K562 (cell line): Measurements from ENCODE around the gene KDF1. TPM values are rescaled to one million over a fixed set of nuclear protein-coding genes. Genes with fewer than 3 reads are reported as not detected.

Source experiments
- ATAC-seq: fragments of 200-7000 bp; cut with Tn5 transposase; 3 replicates; pipeline ENCODE4 v1.9.1; 2020; ENCODE audit warnings: moderate library complexity
- BruUV-seq: library from RNA; stranded (reverse); fragments of 400-500 nt; replicated peaks from 2 replicates; lab custom pipeline; 2021; lab: Mats Ljungman, UMichigan
- CTCF ChIA-PET: fragments of 300-600 bp; formaldehyde crosslinking; extraction: SDS; loops from one replicate; lab custom pipeline; 2021; ENCODE audit warnings: low intra/inter-chr PET ratio; lab: Yijun Ruan, JAX
- POLR2A ChIA-PET: fragments of 300-600, 350-650 bp; sonication (Branson Sonifier 250); formaldehyde crosslinking; extraction: SDS; loops from one replicate; lab custom pipeline; 2021; ENCODE audit warnings: antibody characterized with exemption, inconsistent platforms; lab: Yijun Ruan, JAX
- DNase-seq, 4 experiments: peaks; one replicate each; pipeline versions ENCODE4 v3.0.0 to v3.0.0-alpha.2; 2011 to 2018; ENCODE audit warnings: low spot score in 3 of 4, mixed read lengths in 3 of 4; ENCODE audit errors: extremely low read depth in 1 of 4
- FAIRE-seq: peaks from 2 replicates; lab custom pipeline; 2011; peaks lifted over from hg19 to GRCh38; lab: Jason Lieb, UNC
- H2AFZ ChIP-seq: 2 replicates; pipeline ENCODE4 v1.6.0; 2011; ENCODE audit warnings: low read depth, low read length, control low read depth, inconsistent platforms
- H3K27ac ChIP-seq: fragments of 200-600 bp; 3 replicates; pipeline ENCODE4 v1.8.0; 2011; ENCODE audit warnings: low read depth, mild to moderate bottlenecking, control low read depth, inconsistent platforms, low read length, moderate library complexity, mixed read lengths; ENCODE audit errors: extremely low read depth
- H3K27me3 ChIP-seq, 2 experiments: fragments of 300-600 bp in 1 of 2; 2 replicates in 1 of 2; 3 replicates in 1 of 2; pipeline versions ENCODE4 v1.6.0 to v1.8.0; 2011; ENCODE audit warnings: inconsistent platforms in 2 of 2, low read length in 2 of 2, mild to moderate bottlenecking in 1 of 2, mixed read lengths in 1 of 2, moderate library complexity in 1 of 2; ENCODE audit not compliant: control insufficient read depth in 2 of 2, insufficient read depth in 2 of 2
- H3K36me3 ChIP-seq: fragments of 300-600 bp; 3 replicates; pipeline ENCODE4 v1.8.0; 2011; ENCODE audit warnings: mild to moderate bottlenecking, low read length, inconsistent platforms; ENCODE audit not compliant: control insufficient read depth, insufficient read depth
- H3K4me1 ChIP-seq, 2 experiments: fragments of 200-600 bp in 1 of 2; replicated peaks in 1 of 2; 2 replicates in 1 of 2; 3 replicates in 1 of 2; pipeline versions ENCODE4 v1.5.1 to v1.8.0; 2011; ENCODE audit warnings: inconsistent platforms in 2 of 2, low read length in 2 of 2, mild to moderate bottlenecking in 1 of 2, mixed read lengths in 1 of 2, moderate library complexity in 1 of 2; ENCODE audit not compliant: control insufficient read depth in 2 of 2, insufficient read depth in 2 of 2
- H3K4me2 ChIP-seq: 2 replicates; pipeline ENCODE4 v1.6.1; 2011; ENCODE audit warnings: low read length, control low read depth, inconsistent platforms, mixed read lengths; ENCODE audit not compliant: insufficient read depth
- H3K4me3 ChIP-seq: fragments of 200-600 bp; sonication (generic), shearing (Covaris generic); 2 replicates; pipeline ENCODE4 v1.5.1; 2016; ENCODE audit warnings: control low read depth, inconsistent platforms
- H3K79me2 ChIP-seq: fragments of 200-600 bp; 3 replicates; pipeline ENCODE4 v1.8.0; 2011; ENCODE audit warnings: low read length, inconsistent platforms; ENCODE audit not compliant: control insufficient read depth, insufficient read depth
- H3K9ac ChIP-seq, 2 experiments: 2 replicates each; pipeline versions ENCODE4 v1.6.0 to v1.6.1; 2011; ENCODE audit warnings: low read depth in 2 of 2, low read length in 2 of 2, control low read depth in 1 of 2, inconsistent platforms in 1 of 2, mild to moderate bottlenecking in 1 of 2, mixed read lengths in 1 of 2; ENCODE audit not compliant: insufficient read depth in 1 of 2
- H3K9me1 ChIP-seq: one replicate; pipeline ENCODE4 v1.6.0; 2011; ENCODE audit warnings: inconsistent platforms, mild to moderate bottlenecking, low read length, moderate library complexity; ENCODE audit not compliant: control insufficient read depth, insufficient read depth
- H3K9me3 ChIP-seq: replicated peaks from 2 replicates; pipeline ENCODE4 v1.5.1; 2011; ENCODE audit warnings: low read depth, low read length, inconsistent platforms; ENCODE audit not compliant: control insufficient read depth, insufficient read depth
- H4K20me1 ChIP-seq: replicated peaks from 2 replicates; pipeline ENCODE4 v1.6.1; 2011; ENCODE audit warnings: low read length, inconsistent platforms, mixed read lengths; ENCODE audit not compliant: control insufficient read depth, insufficient read depth
- ZBTB33 ChIP-seq: sonication (generic); formaldehyde crosslinking; IDR thresholded peaks from 2 replicates; pipeline ENCODE4 v1.8.1; 2023; ENCODE audit warnings: mild to moderate bottlenecking, missing genetic modification reagents
- ZNF79 ChIP-seq: fragments of 250-450 bp; sonication (Bioruptor Pico); IDR thresholded peaks from 2 replicates; pipeline ENCODE4 v1.4.0; 2020; ENCODE audit warnings: low read depth, mild to moderate bottlenecking, moderate library complexity
- WGBS: fragments of 100-300 bp; shearing (Covaris generic); methylation state at CpG from one replicate; pipeline ENCODE4 v1.1.6; 2016; ENCODE audit warnings: low coverage, mixed read lengths; ENCODE audit not compliant: insufficient coverage; ENCODE audit errors: missing lambda C conversion rate; 5-methylcytosine and 5-hydroxymethylcytosine counted together
- in situ Hi-C: fragments of 300-500 bp; cut with MboI; formaldehyde crosslinking; loops from 4 replicates; pipeline ENCODE4 v1.15.0; 2018; ENCODE audit warnings: inconsistent platforms, mixed read lengths
- intact Hi-C: fragments of 100-400 bp; cut with micrococcal nuclease; formaldehyde crosslinking; loops from 2 replicates; pipeline ENCODE4 v1.14.2; 2022
- polyA plus RNA-seq, 8 experiments: library from polyadenylated mRNA; depleted of rRNA in 4 of 8; stranded (reverse) in 5 of 8; unstranded in 3 of 8; fragments of >200 nt; fragmentation: Nextera tagmentation in 2 of 8; fragmentation: Illumina TruSeq in 1 of 8; extraction: Ambion mirVana in 2 of 8; extraction: Trizol in 1 of 8; gene quantifications; 2 replicates each; pipeline versions ENCODE4 v1.2.1 to v1.2.3, GENCODE V29; 2011 to 2014; ENCODE audit warnings: inconsistent platforms in 1 of 8, missing spikeins in 1 of 8
- total RNA-seq, 7 experiments: library from RNA; depleted of rRNA in 6 of 7; stranded (reverse); fragments of >200 nt in 6 of 7; fragmentation: Illumina TruSeq in 2 of 7; extraction: Trizol in 2 of 7; gene quantifications; 2 replicates each; pipeline versions ENCODE4 v1.2.1 to v1.2.3, GENCODE V29; 2011 to 2021; ENCODE audit warnings: low replicate concordance in 1 of 7

The KDF1 gene
- total and polyA plus RNA-seq, 9 of the 15 experiments (the other 6 are each of a cell fraction or from before 2014, with no cell fraction given) = 0.38 to 1.9 (median 0.83) TPM

GRCh38 chr1:26959270-26959669 is 998 bp downstream of the KDF1 start:
- Histone ChIP-seq H4K20me1 (no peaks in the 10 kb centered on the region), H3K9ac (peak overlapping the region in 1 of 2 experiments; percentile 90; a peak in 2 of 4 replicates), H3K4me3 (peak overlapping the region; percentile 63; the same call in 1 of the 2 replicates), H2AFZ (peak overlapping the region; percentile 87; the same call in 1 of the 2 replicates), H3K9me3 (no peaks in the 10 kb centered on the region), H3K4me2 (peak overlapping the region; percentile 74; the same call in 1 of the 2 replicates), H3K79me2 (no peaks in the 10 kb centered on the region), H3K4me1 (peaks cover 5 to 18% of the 10 kb centered on the region in 2 experiments; a peak in 4 of 5 replicates), H3K27ac (no peak overlapping the region), H3K27me3 (peaks cover 5 to 16% of the 10 kb centered on the region in 2 experiments; a peak in 4 of 5 replicates), H3K36me3 (no peaks in the 10 kb centered on the region), H3K9me1 (no peaks in the 10 kb centered on the region)
- in situ Hi-C loops (no loop called here), intact Hi-C loops (no loop called here)
- TF ChIP-seq ZBTB33 (CRISPR knock-in tag) (peak; percentile 59; the same call in 1 of the 2 replicates), ZNF79 (CRISPR knock-in tag) (no peak)
- no TSS peak for BruUV-seq
- ChIA-PET CTCF (no interaction called here), POLR2A (interaction anchor here (0.6 to 0.8 kb wide), 2 partner anchors 9 to 379 kb away, joined by 3 read pairs; no protein-coding TSS in a partner anchor)
- no peak for ATAC-seq
- WGBS = 45% methylated on average over 9 of the region's 13 CpGs
- no peak for FAIRE-seq
- no peak for DNase-seq
